Occipital lobe (tissue), 2 donors: ENCODE measurements around the gene CYP3A7. TPM values are rescaled to one million over a fixed set of nuclear protein-coding genes. Genes with fewer than 3 reads are reported as not detected.
"Not testable (repeated sequence)": the region's sequence is repeated elsewhere in the genome, so short reads cannot be mapped to it uniquely, and the experiment has no call there.

ENCODE experiments used
- DNase-seq: peaks from one replicate; lab custom pipeline; 2025; lab: John Stamatoyannopoulos, UW
- total RNA-seq: library from RNA; depleted of rRNA; stranded (reverse); fragments of >200 nt; gene quantifications from one replicate; pipeline ENCODE4 v1.2.3, GENCODE V29; 2014

Gene CYP3A7
- total RNA-seq, 1 donor from 2014 or later, result not detected

DNA sequence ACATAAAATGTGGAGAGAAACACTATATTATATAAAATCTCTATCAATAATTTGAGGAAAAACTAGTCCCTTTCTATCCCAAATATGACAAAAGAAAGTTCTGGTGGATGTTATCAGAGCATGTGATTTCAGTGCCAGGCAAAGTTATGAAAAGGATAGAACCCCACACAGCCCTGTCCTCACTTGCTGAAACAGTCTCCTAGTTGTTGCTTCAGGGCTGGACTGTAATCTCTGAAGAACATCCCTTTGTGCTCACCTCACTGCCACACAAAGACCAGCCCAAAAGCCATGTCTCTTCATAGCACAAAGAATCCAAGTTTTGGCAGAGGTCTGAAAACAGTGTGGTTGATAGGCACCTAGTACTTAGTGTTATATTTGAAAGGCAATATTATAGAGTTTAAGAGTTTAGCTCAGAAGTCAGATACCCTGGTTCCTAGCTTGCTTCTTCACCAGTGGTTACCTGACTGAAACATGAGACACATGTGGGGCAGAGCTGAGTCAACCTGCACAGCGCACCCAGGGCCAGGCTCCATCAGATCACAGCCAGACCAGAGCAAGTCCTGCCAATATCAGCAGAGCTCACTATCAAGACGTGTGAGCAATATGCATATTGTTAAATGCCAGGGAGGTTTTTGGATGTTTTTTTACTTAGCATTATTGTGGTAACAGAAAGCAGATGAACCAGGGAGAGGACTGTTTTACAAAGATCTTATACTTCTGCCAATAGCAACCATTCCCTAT, 25.0 kb downstream of the CYP3A7 start:
- DNase-seq, result no peak

DNA sequence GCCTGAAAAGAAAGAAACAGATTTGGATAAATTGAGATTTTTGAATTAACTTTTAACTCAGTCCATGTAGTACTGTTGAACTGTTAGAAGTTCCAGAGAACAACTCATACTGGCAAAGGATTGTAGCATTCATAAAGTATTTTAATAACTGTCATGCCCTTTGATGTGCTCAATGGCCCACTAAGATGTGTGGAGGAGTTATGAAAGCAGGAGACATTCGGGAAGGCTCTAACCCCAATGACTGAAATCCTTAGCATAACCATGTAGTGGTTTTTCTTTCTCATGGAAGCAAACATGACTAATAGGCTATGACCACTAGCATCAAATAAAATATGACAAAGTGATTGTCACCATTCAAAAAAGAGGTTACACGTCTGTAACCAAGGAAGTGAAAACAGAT, 25.7 kb downstream of the CYP3A7 start:
- DNase-seq, result no peak

DNA sequence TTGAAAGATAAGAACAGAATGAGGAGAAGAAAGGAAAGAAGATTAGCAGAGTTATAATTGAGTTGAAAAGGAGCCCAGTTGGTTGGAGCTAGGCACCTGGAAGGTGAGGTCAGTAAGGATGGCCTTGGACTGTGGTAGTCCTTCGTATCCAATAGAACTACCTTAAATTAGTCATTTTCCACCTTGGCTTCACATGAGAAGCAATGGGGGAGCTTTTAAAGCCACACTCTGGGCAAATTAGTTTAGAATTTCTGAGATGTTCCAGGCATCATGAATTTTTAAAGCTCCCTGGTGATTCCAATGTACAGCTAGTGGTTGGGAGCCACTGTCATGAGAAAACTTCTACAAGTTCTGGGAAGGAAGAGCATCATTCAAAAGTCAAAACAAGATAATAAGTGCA, 27.9 kb downstream of the CYP3A7 start:
- no peak for DNase-seq

DNA sequence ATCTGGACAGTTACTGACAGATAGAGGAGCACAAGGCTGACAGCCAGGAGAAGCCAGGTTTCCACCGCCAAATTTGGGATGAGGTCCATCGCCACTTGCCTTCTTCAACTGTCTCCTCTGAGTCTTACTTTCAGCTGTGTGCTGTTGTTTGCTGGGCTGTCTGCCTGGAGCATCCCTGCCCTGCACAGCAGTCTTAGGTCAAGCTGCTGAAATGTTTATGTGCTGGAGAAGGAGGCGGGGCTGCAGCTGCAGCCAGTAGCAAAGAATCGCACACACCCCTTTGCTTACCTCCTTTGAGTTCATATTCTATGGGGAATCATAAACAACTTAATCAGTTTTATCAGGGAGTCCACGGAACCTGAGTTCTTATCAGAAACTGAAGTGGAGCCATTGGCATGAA, 35.0 kb downstream of the CYP3A7 start:
- no peak for DNase-seq

DNA sequence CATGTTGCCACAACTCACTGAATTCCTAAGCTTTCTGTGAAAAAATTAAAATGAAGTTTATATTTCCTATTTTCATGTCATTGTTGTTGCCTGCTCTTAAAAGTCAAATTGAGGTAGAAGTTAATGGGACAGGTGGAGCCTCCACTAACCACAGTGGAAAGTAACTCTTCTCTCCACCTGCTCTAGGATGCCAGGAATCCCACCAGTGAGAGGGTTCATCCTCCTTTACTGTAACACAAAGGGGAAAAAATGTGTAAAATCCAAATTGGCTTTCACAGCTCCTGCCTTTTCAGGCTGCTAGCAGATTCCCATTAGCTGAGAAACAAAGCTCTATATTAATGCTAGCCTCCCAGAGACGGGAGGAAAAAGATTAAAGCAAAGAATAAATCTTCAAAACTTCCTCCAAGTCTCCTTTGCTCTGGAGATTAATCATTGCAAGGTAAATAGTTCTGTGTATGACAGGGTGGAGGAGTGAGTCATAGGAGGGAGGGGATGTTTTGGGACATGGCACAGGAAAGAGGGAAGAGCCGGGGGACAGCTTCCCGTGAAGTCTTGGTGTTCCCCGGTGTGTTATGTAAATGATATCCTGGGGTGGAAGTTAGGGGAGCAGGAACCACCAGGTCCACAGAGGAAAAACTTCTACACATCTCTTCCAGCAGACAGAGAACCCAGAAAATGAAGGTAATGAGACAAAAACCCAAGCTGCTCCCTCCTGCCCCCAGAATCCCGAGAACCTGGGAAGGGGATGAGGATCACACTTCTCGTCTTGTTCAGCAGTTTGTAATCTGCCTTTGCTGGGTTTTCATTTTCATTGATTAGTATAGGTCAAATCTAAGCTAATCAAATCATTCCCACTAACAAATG, 35.9 kb downstream of the CYP3A7 start:
- not testable (repeated sequence) for DNase-seq

DNA sequence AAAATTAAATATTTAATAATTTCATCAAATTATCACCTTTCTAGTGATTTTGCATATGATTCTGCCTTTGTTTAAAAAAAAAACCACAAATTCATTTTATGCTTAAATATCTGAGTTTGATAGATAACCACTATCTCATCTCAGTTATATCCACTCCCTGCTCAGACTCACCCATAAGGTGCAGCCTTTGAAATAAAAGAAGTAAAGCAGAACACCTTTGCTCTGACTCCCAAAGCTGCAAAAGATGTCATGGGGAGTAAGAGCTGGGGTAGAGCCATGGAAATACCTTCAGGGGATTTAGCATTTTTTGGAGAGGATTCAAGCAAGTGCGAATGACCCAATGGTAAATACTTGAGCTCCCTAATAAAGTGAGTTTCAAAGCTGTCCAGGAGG, 40.1 kb downstream of the CYP3A7 start:
- DNase-seq, result no peak

DNA sequence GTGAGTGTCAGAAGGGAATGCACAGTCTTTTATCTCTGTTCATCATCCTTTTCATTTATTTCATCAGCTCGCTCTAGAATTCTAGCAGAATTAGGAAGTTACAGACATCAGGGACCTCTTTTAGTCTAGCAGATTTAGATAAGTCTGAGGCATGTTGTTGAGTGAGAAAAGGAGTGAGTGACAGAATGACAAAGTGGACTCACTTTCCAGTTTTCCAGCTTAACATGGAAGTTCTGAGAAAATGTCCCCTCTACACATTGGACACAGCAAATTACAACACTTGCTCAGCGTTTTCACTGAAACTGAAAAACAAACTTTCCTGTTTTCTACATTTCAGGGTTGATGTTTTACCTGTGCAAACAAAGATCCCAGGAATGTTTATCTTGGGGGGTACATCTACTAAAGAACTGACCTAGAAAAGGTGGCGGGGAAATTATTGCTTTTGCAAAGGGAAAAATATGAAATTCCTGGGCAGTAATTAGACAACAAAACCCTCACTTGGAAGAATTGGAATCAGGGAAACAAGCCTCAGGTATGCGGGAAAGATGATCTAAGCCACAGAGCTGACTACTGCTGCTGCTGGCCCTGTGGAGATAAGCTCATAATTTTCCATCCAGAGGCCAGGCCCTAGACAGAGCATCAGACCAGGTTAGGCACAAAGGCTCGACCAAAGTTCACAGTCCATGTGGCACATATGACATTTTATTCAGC, 40.6 kb downstream of the CYP3A7 start:
- no peak for DNase-seq

DNA sequence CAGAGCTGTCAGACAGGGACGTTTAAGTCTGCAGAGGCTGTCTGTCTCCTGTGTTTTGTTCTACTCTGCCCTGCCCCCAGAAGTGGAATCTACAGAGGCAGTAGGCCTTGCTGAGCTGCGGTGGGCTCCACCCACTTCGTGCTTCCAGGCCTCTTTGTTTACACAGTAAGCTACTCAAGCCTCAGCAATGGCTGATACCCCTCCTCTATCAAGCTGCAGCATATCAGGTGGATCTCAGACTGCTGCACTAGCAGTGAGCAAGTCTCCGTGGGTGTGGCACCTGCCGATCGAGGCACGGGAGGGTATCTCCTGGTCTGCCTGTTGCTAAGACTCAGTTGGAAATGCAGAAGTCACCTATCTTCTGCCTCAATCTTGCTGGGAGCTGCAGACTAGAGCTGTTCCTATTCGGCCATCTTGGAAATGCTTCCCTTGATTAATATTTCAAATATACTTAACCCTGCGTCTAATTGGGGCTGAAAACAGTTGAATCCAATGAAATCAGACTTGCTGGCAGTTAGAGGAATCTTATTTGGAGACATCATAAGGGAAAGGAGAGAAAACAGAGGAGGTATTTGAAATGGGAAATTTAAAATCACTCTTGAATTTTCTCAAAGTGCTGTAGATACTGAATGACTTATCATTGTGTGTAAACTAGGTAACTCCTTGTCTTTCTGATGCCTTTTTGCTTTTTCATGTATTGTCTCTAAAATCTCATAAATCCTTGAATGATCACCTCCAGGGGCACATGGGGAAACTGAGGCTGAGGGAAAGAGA, 41.4 kb downstream of the CYP3A7 start:
- DNase-seq, result no peak

DNA sequence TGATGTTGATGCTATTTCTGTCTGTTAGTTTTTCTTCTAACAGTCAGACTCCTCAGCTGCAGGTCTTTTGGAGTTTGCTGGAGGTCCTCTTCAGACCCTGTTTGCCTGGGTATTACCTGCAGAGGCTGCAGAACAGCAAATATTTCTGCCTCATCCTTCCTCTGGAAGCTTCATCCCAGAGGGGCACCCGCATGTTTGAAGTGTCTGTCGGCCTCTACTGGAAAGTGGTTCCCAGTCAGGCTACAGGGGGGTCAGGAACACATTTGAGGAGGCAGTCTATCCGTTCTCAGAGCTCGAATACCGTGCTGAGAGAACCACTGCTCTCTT, 41.9 kb downstream of the CYP3A7 start:
- DNase-seq, result no peak

DNA sequence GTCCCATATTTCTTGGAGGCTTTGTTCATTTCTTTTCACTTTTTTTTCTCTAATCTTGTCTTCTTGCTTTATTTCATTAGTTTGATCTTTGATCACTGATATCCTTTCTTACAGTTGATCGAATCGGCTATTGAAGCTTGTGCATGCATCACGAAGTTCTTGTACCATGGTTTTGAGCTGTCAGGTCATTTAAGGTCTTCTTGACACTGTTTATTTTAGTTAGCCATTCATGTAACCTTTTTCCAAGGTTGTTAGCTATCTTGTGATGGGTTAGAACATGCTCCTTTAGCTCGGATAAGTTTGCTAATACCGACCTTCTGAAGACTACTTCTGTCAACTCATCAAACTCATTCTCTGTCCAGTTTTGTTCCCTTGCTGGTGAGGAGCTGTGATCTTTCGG, 42.4 kb downstream of the CYP3A7 start:
- DNase-seq, result not testable (repeated sequence)

DNA sequence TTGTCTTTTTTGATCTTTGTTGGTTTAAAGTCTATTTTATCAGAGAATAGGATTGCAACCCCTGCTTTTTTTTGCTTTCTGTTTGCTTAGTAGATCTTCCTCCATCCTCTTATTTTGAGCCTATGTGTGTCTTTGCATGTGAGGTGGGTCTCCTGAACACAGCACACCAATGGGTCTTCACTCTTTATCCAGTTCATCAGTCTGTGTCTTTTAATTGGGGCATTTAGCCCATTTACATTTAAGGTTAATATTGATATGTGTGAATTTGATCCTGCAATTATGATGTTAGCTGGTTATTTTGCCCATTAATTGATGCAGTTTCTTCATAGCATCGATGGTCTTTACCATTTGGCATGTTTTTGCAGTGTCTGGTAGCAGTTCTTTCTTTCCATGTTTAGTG, 43.3 kb downstream of the CYP3A7 start:
- DNase-seq, result not testable (repeated sequence)

DNA sequence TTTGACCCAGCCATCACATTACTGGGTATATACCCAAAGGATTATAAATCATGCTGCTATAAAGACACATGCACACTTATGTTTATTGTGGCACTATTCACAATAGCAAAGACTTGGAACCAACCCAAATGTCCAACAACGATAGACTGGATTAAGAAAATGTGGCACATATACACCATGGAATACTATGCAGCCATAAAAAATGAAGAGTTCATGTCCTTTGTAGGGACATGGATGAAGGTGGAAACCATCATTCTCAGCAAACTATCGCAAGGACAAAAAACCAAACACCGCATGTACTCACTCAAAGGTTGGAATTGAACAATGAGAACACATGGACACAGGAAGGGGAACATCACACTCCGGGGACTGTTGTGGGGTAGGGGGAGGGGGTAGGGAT, 44.1 kb downstream of the CYP3A7 start:
- DNase-seq, result not testable (repeated sequence)

DNA sequence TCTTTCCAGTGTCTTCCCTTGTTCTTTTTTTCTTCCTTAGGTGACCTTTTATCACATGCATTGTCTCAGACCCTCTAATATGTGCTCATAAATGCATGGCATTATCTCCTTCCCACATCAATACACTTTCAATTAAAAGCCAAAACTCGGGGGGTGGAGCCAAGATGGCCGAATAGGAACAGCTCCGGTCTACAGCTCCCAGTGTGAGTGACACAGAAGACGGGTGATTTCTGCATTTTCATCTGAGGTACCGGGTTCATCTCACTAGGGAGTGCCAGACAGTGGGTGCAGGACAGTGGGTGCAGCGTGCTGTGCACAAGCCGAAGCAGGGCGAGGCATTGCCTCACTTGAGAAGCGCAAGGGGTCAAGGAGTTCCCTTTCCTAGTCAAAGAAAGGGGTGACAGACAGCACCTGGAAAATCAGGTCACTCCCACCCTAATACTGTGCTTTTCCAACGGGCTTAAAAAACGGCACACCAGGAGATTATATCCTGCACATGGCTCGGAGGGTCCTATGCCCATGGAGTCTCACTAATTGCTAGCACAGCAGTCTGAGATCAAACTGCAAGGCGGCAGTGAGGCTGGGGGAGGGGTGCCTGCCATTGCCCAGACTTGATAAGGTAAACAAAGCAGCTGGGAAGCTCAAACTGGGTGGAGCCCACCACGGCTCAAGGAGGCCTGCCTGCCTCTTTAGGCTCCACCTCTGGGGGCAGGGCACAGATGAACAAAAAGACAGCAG, 49.0 kb downstream of the CYP3A7 start:
- not testable (repeated sequence) for DNase-seq

DNA sequence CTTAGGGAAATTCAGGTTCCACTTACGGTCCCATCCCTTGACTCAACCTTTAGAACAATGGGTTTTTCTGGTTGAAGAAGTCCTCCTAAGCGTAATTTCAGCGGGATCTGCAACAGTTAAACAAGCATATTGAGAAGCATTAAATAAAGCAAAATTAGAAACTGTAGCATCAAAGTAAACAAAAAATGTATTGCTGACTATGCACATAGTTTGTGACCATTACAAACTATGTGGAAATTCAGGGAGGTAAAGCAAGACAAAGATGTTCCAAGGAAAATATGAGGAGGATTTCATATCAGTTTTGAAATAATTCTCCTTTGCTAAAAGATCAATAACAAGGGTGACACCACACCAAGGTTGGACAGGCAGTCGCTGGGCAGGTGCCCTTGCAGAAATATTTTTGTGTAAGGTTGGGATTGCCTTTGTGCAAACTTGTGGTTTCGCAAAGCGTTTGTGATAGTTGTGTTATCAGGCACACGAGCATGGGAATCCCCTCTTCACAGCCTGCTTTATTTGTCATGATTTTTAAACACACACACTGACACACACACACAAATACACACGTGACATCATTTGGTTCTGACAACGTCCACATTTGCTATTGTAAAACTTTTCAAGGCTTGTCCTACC, 49.8 kb downstream of the CYP3A7 start:
- DNase-seq, result no peak

DNA sequence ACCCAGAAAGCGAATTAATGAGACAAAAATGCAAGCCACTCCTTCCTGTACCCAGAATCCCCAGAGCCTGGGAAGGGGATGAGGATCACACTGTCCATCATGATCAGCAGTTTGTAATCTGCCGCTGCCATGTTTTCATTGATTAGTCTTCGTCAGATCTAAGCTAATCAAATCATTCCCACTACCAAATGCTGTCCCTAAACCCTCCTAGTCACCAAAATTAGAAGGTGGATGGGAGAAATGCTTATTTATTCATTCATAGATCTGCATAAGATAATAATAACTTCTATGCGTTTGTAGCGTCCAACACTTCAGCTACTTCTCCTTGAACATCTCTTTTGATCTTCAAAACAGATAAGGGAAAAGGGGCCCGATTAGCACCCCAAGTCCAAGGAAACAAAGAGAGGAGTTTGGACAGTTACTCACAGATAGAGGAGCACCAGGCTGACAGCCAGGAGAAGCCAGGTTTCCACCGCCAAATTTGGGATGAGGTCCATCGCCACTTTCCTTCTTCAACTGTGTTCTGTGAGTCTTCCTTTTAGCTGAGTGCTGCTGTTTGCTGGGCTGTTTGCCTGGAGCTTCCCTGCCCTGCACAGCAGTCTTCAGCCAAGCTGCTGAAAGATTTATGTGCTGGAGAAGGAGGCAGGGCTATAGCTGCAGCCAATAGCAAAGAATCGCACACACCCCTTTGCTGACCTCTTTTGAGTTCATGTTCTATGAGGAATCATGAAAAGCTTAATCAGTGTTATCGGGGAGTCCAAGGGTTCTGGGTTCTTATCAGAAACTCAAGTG, 55.4 kb downstream of the CYP3A7 start, which contains the start of gene CYP3A5:
Gene CYP3A5 (minus strand): TSS at position 597 of the 792 bp plus-strand sequence. CDS start 100 bp downstream, at position 497.
- DNase-seq, result no peak

DNA sequence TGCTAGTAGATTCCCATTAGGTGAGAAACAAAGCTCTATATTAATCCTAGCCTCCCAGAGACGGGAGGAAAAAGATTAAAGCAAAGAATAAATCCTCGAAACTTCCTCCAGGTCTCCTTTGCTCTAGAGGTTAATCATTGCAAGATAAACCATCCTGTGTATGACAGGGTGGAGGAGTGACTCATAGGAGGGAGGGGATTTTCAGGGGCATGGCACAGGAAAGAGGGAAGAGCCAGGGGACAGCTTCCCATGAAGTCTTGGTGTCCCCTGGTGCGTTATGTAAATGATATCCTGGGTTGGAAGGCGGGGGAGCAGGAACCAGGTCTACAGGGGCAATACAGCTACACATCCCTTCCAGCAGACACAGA, 56.0 kb downstream of the CYP3A7 start:
- no peak for DNase-seq

DNA sequence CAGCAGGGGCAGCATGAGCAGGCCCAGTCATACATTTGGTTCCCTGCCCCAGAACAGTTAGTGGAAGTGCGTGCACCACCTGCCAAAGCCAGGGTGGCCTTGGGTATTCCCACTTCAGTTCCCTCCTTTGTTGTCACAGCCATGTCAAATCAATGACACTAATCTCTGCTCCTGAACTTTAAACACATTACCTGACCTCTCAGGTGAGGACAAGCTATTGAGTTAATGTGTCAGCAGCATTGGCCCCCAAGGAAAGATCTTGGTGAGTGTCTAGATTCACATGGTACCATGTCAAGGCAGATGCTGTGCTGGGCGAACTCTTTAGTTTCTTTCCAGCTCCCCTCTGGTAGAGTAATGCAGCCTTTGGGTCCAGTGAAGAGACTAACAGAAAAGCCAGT, 57.3 kb downstream of the CYP3A7 start:
- no peak for DNase-seq

DNA sequence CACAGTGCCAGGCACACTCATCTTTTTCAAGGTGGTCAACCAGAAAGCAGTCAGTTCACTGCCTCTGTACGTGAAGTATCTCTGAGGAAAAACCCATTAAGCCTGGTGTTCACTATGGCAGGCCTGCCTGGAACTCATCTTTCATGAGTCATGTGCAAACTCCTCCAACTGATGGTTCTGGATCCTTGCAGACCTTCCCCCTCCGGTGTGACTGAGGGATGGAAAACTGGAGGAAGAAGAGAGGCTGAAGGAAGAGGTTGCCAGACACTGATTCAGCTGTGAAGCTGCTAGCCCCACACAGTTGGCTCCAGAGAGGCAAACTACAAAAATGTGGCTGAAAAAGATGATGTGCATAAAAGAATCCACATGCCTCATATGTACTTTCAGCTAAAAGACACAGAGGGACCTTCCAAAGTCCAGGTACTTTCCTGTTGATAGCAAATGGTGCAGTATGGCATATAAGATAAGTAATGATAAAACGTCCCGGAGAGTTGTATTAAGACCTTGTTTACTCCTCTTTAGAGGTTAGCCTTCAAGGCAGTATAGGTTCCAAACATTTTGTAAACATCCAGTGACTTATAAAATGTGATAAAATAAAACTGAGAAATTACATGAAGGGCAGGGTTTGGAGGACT, 57.9 kb downstream of the CYP3A7 start:
- no peak for DNase-seq
